Activated T-helper 2 cell treated with anti-CD3 and anti-CD28 coated beads, Interferon-gamma antibody, Interleukin-2, Interleukin-4, amounts not matched to agents 10 μg/mL and 5 μg/mL and 100 μg/mL, durations not matched to agents 14 hours and 24 hours and 36 hours (primary cell): ENCODE results near the gene NAIF1. TPM values are rescaled to one million over a fixed set of nuclear protein-coding genes. Genes with fewer than 3 reads are reported as not detected.

Experiments
- DNase-seq: peaks from one replicate; pipeline ENCODE4 v3.0.0; 2021; ENCODE audit warnings: low spot score
- H3K27ac Mint-ChIP-seq: one replicate; pipeline ENCODE4 v1.8.0; 2021; ENCODE audit warnings: mixed read lengths
- H3K27me3 Mint-ChIP-seq: one replicate; pipeline ENCODE4 v1.8.0; 2021; ENCODE audit warnings: low read depth, mixed read lengths
- H3K36me3 Mint-ChIP-seq: one replicate; pipeline ENCODE4 v1.8.0; 2021; ENCODE audit warnings: low read depth, mixed read lengths
- H3K4me1 Mint-ChIP-seq: one replicate; pipeline ENCODE4 v1.8.0; 2021; ENCODE audit warnings: low read depth, mixed read lengths
- H3K4me3 Mint-ChIP-seq: one replicate; pipeline ENCODE4 v1.8.0; 2021; ENCODE audit warnings: low read depth, mild to moderate bottlenecking, moderate library complexity, mixed read lengths
- H3K9me3 Mint-ChIP-seq: one replicate; pipeline ENCODE4 v1.8.0; 2021; ENCODE audit warnings: mixed read lengths
- intact Hi-C: fragments of 100-400 bp; cut with micrococcal nuclease; formaldehyde crosslinking; loops from one replicate; pipeline ENCODE4 v1.15.1; 2023
- total RNA-seq: library from RNA; stranded (reverse); gene quantifications from 2 replicates; pipeline ENCODE4 v1.2.3, GENCODE V29; 2022

Gene NAIF1
- total RNA-seq, 1 donor from 2014 or later: 10.5 TPM

- DNase-seq: no peak
- peaks cover 11% of the 10 kb centered on the region for H3K4me1 Mint-ChIP-seq
- intact Hi-C loops: no loop called here
- peaks cover 61% of the 10 kb centered on the region for H3K36me3 Mint-ChIP-seq
- no peak overlapping the region for H3K4me3 Mint-ChIP-seq
- no peaks in the 10 kb centered on the region for H3K27me3 Mint-ChIP-seq
- no peaks in the 10 kb centered on the region for H3K9me3 Mint-ChIP-seq
- H3K27ac Mint-ChIP-seq: no peak overlapping the region
Measured at GRCh38 chr9:128106940-128107467, 39.9 kb upstream of the NAIF1 start.

GRCh38 chr9:128106181-128106939 lies 39.2 kb upstream of the NAIF1 start:
- H3K36me3 Mint-ChIP-seq: peaks cover 60% of the 10 kb centered on the region
- intact Hi-C loops: no loop called here
- no peaks in the 10 kb centered on the region for H3K27me3 Mint-ChIP-seq
- H3K4me3 Mint-ChIP-seq: no peak overlapping the region
- no peaks in the 10 kb centered on the region for H3K9me3 Mint-ChIP-seq
- DNase-seq: no peak
- H3K4me1 Mint-ChIP-seq: peaks cover 11% of the 10 kb centered on the region
- H3K27ac Mint-ChIP-seq: no peak overlapping the region

- H3K4me1 Mint-ChIP-seq: peaks cover 11% of the 10 kb centered on the region
- DNase-seq: no peak
- H3K27me3 Mint-ChIP-seq: no peaks in the 10 kb centered on the region
- no peak overlapping the region for H3K4me3 Mint-ChIP-seq
- H3K36me3 Mint-ChIP-seq: peaks cover 67% of the 10 kb centered on the region
- H3K27ac Mint-ChIP-seq: no peak overlapping the region
- no peaks in the 10 kb centered on the region for H3K9me3 Mint-ChIP-seq
- intact Hi-C loops: no loop called here
Measured at GRCh38 chr9:128105538-128106175, 38.5 kb upstream of the NAIF1 start.

GRCh38 chr9:128104171-128104618 lies 37.1 kb upstream of the NAIF1 start:
- Mint-ChIP-seq H3K36me3 (peaks cover 61% of the 10 kb centered on the region), H3K9me3 (no peaks in the 10 kb centered on the region), H3K27ac (no peak overlapping the region), H3K4me1 (peaks cover 18% of the 10 kb centered on the region), H3K4me3 (no peak overlapping the region), H3K27me3 (no peaks in the 10 kb centered on the region)
- intact Hi-C loops: no loop called here
- DNase-seq: no peak

GRCh38 chr9:128103589-128103962 lies 36.5 kb upstream of the NAIF1 start:
- Mint-ChIP-seq H3K27me3 (no peaks in the 10 kb centered on the region), H3K9me3 (no peaks in the 10 kb centered on the region), H3K27ac (peak overlapping the region; percentile 42), H3K36me3 (peaks cover 55% of the 10 kb centered on the region), H3K4me3 (no peak overlapping the region), H3K4me1 (peaks cover 22% of the 10 kb centered on the region)
- DNase-seq: no peak
- intact Hi-C loops: no loop called here

- DNase-seq: no peak
- H3K27ac Mint-ChIP-seq: peak overlapping the region; percentile 42
- intact Hi-C loops: no loop called here
- no peaks in the 10 kb centered on the region for H3K27me3 Mint-ChIP-seq
- no peak overlapping the region for H3K4me3 Mint-ChIP-seq
- H3K4me1 Mint-ChIP-seq: peaks cover 27% of the 10 kb centered on the region
- peaks cover 54% of the 10 kb centered on the region for H3K36me3 Mint-ChIP-seq
- H3K9me3 Mint-ChIP-seq: no peaks in the 10 kb centered on the region
Measured at GRCh38 chr9:128102861-128103588, 35.9 kb upstream of the NAIF1 start.

GRCh38 chr9:128102196-128102595 lies 35.1 kb upstream of the NAIF1 start:
- no peak for DNase-seq
- no peak overlapping the region for H3K27ac Mint-ChIP-seq
- H3K4me1 Mint-ChIP-seq: peaks cover 33% of the 10 kb centered on the region
- no peaks in the 10 kb centered on the region for H3K27me3 Mint-ChIP-seq
- intact Hi-C loops: no loop called here
- no peaks in the 10 kb centered on the region for H3K9me3 Mint-ChIP-seq
- H3K36me3 Mint-ChIP-seq: peaks cover 48% of the 10 kb centered on the region
- no peak overlapping the region for H3K4me3 Mint-ChIP-seq

GRCh38 chr9:128101690-128102089 lies 34.6 kb upstream of the NAIF1 start:
- peaks cover 43% of the 10 kb centered on the region for H3K36me3 Mint-ChIP-seq
- H3K27ac Mint-ChIP-seq: no peak overlapping the region
- intact Hi-C loops: no loop called here
- H3K4me1 Mint-ChIP-seq: peaks cover 38% of the 10 kb centered on the region
- no peaks in the 10 kb centered on the region for H3K9me3 Mint-ChIP-seq
- DNase-seq: no peak
- H3K27me3 Mint-ChIP-seq: no peaks in the 10 kb centered on the region
- no peak overlapping the region for H3K4me3 Mint-ChIP-seq

GRCh38 chr9:128101231-128101661 lies 34.1 kb upstream of the NAIF1 start:
- Mint-ChIP-seq H3K27me3 (no peaks in the 10 kb centered on the region), H3K4me3 (no peak overlapping the region), H3K9me3 (no peaks in the 10 kb centered on the region), H3K27ac (no peak overlapping the region), H3K36me3 (peaks cover 40% of the 10 kb centered on the region), H3K4me1 (peaks cover 42% of the 10 kb centered on the region)
- intact Hi-C loops: no loop called here
- DNase-seq: no peak

GRCh38 chr9:128100581-128100980 lies 33.5 kb upstream of the NAIF1 start:
- intact Hi-C loops: no loop called here
- Mint-ChIP-seq H3K4me3 (no peak overlapping the region), H3K9me3 (no peaks in the 10 kb centered on the region), H3K36me3 (peaks cover 38% of the 10 kb centered on the region), H3K4me1 (peaks cover 42% of the 10 kb centered on the region), H3K27ac (no peak overlapping the region), H3K27me3 (no peaks in the 10 kb centered on the region)
- no peak for DNase-seq

GRCh38 chr9:128099932-128100491 lies 32.9 kb upstream of the NAIF1 start:
- peaks cover 48% of the 10 kb centered on the region for H3K4me1 Mint-ChIP-seq
- H3K27me3 Mint-ChIP-seq: no peaks in the 10 kb centered on the region
- H3K4me3 Mint-ChIP-seq: no peak overlapping the region
- H3K27ac Mint-ChIP-seq: no peak overlapping the region
- DNase-seq: no peak
- peaks cover 36% of the 10 kb centered on the region for H3K36me3 Mint-ChIP-seq
- intact Hi-C loops: no loop called here
- no peaks in the 10 kb centered on the region for H3K9me3 Mint-ChIP-seq

- Mint-ChIP-seq H3K36me3 (peaks cover 37% of the 10 kb centered on the region), H3K9me3 (no peaks in the 10 kb centered on the region), H3K4me1 (peaks cover 52% of the 10 kb centered on the region), H3K27me3 (no peaks in the 10 kb centered on the region), H3K4me3 (no peak overlapping the region), H3K27ac (peak overlapping the region; percentile 19)
- intact Hi-C loops: no loop called here
- DNase-seq: no peak
Measured at GRCh38 chr9:128099231-128099931, 32.3 kb upstream of the NAIF1 start.
